Measurements from ENCODE around the gene FUS. TPM values are rescaled to one million over a fixed set of nuclear protein-coding genes. Genes with fewer than 3 reads are reported as not detected.

FUS gene
- total RNA-seq, 1 donor from 2014 or later: 739 TPM

DNA sequence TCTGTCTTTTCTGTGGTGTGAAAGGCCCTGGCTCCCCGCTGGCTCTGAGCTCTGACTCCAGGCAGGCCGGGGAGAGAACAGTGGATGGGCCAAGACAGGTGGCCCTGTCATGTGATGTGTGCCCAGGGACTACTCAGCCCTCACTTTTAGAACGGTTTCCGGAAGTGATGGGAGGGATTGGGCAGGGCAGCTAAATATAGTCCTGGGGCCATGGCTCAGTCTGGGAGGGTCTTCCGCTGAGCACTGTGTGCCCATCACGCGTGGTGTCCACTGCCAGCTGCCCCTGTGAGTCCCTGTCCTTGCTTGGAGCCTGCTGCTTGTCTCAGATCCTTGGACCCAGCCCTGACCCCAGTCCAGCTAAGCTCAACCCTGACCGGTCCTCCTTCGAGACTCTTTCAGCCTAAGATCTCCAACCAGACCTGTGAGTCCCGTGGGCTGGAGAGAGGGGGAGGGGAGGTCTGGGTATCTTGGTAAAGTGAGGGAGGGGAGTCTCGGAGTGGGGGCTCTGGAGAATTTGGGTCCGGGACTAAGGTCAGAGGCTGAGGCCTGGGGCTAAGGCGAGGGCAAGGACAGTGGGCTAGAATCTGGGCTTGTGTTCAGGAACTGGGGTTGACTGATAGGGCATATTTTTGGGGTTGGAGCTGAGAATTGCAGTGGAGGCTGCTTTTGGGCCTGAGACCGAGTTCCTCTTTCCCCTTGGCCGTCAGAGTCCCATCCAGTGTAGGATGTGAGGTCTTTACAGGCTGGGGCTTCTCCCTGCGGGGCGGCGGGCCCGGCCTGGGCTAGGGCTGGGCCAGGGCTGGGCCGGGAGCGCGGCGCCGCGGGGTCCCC lies 34.2 kb downstream of the FUS start, which contains the start of gene TRIM72:
Gene TRIM72, plus strand, starts transcription at position 243 of the 831 bp plus-strand sequence. CDS start 620 bp downstream, outside the sequence.
- TF ChIP-seq CTCF (IDR thresholded peaks at IDR 0.05; ENCODE audit: unreplicated experiment): no peak
- peaks cover 65% of the 10 kb centered on the region for H3K27me3 Mint-ChIP-seq

DNA sequence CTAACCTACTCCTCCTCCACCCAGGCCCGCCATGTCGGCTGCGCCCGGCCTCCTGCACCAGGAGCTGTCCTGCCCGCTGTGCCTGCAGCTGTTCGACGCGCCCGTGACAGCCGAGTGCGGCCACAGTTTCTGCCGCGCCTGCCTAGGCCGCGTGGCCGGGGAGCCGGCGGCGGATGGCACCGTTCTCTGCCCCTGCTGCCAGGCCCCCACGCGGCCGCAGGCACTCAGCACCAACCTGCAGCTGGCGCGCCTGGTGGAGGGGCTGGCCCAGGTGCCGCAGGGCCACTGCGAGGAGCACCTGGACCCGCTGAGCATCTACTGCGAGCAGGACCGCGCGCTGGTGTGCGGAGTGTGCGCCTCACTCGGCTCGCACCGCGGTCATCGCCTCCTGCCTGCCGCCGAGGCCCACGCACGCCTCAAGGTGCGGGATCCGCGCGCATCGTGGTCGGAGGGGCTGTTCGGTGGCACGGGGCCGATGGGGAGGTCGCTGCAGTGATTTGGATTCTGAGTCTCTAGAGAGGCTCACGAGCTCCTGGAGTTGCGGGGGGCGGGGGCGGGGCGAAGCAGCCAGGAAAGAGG lies 34.9 kb downstream of the FUS start:
- Mint-ChIP-seq H3K4me1 (ENCODE audit: low read depth) (peaks cover 14% of the 10 kb centered on the region), H3K36me3 (ENCODE audit: insufficient read depth) (no peaks in the 10 kb centered on the region), H3K27me3 (peaks cover 66% of the 10 kb centered on the region), H3K4me3 (ENCODE audit: low read depth) (peak overlapping the region; percentile 57), H3K9me3 (ENCODE audit: low read depth) (no peaks in the 10 kb centered on the region), H3K27ac (no peak overlapping the region)
- TF ChIP-seq CTCF (IDR thresholded peaks at IDR 0.05; ENCODE audit: unreplicated experiment): peak; percentile 8
- DNase-seq (ENCODE audit: low spot score, unreplicated experiment): no peak

More for the DNA sequence above, 34.2 kb downstream of the FUS start, which contains the start of gene TRIM72:
- no peak for DNase-seq (ENCODE audit: low spot score, unreplicated experiment)
- no peak within 1 kb of the TSS for H3K27ac Mint-ChIP-seq
- H3K4me3 Mint-ChIP-seq (ENCODE audit: low read depth): peak within 1 kb of the TSS; percentile 57
- no peaks in the 10 kb centered on the region for H3K36me3 Mint-ChIP-seq (ENCODE audit: insufficient read depth)
- H3K9me3 Mint-ChIP-seq (ENCODE audit: low read depth): no peaks in the 10 kb centered on the region
- peaks cover 14% of the 10 kb centered on the region for H3K4me1 Mint-ChIP-seq (ENCODE audit: low read depth)

DNA sequence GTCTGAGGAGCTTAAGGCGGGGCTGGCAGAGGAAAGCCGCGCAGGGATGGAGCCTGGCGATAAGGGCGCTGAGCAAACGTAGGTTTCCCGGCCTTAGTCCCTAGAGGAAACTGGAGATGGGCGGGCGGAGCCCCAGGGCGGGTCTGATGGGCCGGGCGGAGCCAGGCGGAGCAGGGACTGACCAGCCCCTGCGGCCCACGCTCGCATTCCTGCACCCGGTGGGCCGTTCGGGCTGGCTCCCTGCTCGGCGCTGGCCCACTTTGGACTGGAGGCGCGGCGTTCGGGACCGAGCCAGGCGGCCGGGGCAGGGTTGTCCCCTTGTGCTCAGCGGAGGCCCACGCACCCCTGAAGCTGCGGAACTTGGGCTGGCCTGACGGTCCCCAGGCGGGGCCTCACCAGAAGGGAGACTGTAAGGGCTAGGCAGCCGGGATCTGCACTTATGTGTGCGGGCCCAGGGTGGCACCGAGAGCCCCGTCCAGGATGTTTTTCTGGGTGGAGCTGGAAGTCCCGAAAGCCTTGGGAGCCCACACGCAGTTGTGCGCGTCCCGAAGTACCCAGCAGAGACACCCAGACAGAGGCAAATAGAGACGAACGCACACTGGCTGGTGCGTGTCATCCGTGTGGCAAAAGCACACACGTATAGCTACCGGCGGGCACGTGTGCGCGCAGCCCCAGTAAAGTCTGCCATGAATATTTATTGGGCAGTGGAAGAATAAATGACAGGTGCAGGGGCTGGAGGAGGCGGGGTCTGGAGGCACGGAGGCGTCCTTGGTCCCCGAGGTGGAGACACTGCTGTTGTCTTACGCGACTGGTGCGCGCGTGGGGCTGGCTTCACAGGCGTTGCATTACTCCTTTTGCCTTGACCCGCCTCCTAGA lies 35.6 kb downstream of the FUS start:
- Mint-ChIP-seq H3K4me1 (ENCODE audit: low read depth) (peaks cover 14% of the 10 kb centered on the region), H3K27ac (no peak overlapping the region), H3K4me3 (ENCODE audit: low read depth) (peak overlapping the region; percentile 57), H3K27me3 (peaks cover 61% of the 10 kb centered on the region), H3K9me3 (ENCODE audit: low read depth) (no peaks in the 10 kb centered on the region), H3K36me3 (ENCODE audit: insufficient read depth) (no peaks in the 10 kb centered on the region)
- DNase-seq (ENCODE audit: low spot score, unreplicated experiment): peak; percentile 39
- no peak for TF ChIP-seq CTCF (IDR thresholded peaks at IDR 0.05; ENCODE audit: unreplicated experiment)

DNA sequence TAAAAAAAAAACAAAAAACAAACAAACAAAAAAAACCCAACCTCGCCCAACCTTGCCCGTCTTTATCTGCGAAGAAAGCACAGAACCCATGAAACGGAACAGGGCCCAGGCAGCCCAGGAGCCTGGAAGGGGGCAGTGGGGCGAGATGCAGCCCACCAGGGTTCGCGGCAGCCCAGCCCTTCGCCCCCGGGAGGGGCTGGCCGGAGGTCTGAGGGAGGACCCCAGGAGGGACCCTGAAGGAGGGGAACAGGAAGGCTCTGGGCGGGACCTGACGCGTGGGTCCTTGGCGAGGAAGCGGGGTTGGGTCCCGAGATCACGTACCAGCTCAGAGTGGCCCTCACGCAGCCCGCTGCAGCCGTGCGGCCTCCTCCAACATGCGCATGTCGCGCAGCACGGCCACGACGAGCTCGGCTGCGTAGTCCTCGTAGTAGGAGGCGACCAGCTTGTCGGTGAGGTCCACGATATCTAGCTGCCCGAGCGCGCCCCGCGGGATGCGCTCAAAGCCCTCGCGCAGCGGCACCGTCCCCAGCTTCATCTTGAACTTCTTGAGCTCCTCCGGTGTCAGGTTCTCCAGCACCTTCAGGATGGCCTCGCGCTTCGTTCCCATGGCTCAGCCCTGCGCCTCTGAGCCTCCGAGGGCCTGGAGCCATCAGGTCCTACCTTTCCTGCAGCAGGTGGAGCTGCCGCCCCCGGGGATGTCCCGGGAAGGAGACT lies 36.6 kb downstream of the FUS start, which contains the start of gene PYDC1:
Gene PYDC1, minus strand, starts transcription at position 714 of the 714 bp plus-strand sequence. Its CDS starts 107 bp downstream, at position 607.
- H3K27me3 Mint-ChIP-seq: peaks cover 72% of the 10 kb centered on the region
- H3K27ac Mint-ChIP-seq: no peak within 1 kb of the TSS
- no peak for DNase-seq (ENCODE audit: low spot score, unreplicated experiment)
- TF ChIP-seq CTCF (IDR thresholded peaks at IDR 0.05; ENCODE audit: unreplicated experiment): no peak
- H3K36me3 Mint-ChIP-seq (ENCODE audit: insufficient read depth): no peaks in the 10 kb centered on the region
- peaks cover 13% of the 10 kb centered on the region for H3K4me1 Mint-ChIP-seq (ENCODE audit: low read depth)
- H3K9me3 Mint-ChIP-seq (ENCODE audit: low read depth): no peaks in the 10 kb centered on the region
- peak within 1 kb of the TSS; percentile 31 for H3K4me3 Mint-ChIP-seq (ENCODE audit: low read depth)
